Stimulated activated CD4-positive, alpha-beta T cell treated with anti-CD3 and anti-CD28 coated beads, Interleukin-15, amount 100 ng/mL, for 24 hours (primary cell): ENCODE data around the gene TXN.

Source experiments
- DNase-seq: peaks from one replicate; pipeline ENCODE4 v3.0.0-alpha.2; 2020

Gene TXN

GRCh38 chr9:110256380-110257096 lies at the start of gene TXN:
TSS of gene TXN (minus strand) at chr9:110256507. CDS start at chr9:110256435, 72 bp downstream.
- DNase-seq, result peak; percentile 95

- DNase-seq, result no peak
These were observed 46.8 kb upstream of the TXN start for GRCh38 chr9:110303133-110303532.

DNA sequence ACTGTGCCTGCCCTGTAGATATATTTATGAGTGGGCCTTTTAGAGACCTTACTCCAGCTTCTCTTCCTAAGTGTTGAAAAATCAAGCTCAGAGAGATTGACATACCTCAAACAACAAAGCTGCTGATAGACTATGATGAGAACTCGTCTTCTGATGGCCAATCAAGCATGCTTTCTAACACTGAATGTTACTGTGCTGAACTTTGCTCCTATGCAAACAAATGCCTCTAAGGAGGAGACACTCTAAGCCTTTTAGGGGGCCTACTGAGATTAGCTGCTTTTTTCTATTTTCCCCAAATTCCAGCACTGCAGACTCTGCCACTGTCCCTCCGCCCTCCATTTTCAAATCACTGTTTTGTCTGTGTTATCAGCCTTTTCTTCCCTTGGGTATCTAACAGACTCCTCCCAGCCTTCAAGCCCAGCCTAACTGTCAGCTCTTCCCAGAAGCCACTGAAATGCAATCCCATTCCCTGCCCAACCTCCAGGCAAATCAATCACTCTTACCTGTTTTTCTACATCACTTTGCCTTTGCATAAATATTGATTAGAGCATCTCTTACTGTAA lies 41.8 kb upstream of the TXN start:
- DNase-seq, result no peak

DNA sequence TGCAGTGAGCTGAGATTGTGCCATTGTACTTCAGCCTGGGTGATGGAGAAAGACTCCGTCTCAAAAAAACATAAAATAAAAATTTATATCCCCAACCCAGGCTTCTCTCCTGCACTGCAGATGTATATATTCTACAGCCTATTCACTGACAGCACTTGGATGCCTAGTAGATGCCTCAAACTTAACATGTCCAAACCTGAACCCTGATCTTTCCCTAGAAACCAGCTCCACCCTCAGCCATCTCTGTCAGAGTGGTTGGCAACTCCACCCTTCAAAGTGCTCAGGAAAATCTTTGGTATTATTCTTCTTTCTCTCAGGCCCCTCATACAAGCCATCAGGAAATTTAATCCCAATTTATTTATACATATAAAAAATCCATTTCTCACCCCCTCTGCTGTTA lies 36.9 kb upstream of the TXN start:
- no peak for DNase-seq

- DNase-seq, result no peak
These were observed 35.7 kb upstream of the TXN start for GRCh38 chr9:110291921-110292557.

DNA sequence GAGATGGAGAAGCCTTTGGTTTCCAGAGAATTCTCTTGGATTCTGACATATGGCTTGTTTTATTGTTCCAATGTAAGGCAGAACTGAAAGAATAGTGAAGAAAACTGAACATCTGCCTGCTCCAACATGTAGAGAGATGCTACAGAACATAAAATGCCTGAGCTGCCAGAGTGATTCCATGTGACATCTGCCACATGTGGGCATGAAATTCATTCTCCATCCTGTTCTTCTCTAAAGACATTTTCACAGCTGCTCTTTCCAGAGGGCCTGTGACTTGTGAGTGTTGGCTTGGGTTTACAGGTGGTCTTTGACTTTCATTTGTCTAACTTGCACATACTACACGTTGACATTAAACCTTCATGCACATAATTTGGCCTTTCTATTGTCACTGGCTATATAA lies 33.7 kb upstream of the TXN start:
- DNase-seq, result no peak

GRCh38 chr9:110288503-110288902 lies 32.2 kb upstream of the TXN start:
- DNase-seq, result no peak

- DNase-seq, result no peak
These were observed 31.0 kb upstream of the TXN start for GRCh38 chr9:110287289-110287680.

DNA sequence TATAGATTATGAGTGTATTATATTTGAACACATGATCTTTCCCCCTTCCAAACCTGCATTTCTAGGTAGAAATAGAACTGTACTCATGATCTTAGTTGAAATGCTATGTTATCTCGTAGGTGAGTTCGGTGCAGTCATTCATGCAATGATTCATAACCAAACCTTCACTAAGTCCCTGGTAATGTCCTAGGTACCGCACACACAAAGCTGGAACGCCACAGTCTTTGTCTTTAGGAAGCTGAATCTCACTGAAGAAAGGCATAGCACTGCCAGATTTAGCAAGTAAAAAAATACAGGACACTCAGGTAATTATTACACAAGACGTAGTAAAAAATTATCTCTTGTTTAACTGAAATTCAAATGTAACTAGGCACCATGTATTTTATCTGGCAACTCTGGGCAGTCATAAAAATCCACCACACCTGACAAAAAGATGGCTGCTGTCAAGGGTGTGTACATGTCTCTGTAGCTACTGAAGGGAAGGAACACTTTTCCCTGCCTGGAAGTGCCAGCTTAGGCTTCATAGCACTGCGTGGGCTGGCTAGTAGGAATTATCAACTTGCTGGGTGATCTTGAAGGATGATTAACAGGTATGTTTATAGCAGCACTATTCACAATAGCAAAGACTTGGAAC lies 28.0 kb upstream of the TXN start:
- DNase-seq, result no peak

GRCh38 chr9:110283751-110284150 lies 27.4 kb upstream of the TXN start:
- no peak for DNase-seq

GRCh38 chr9:110282739-110283081 lies 26.4 kb upstream of the TXN start:
- DNase-seq, result no peak

GRCh38 chr9:110282018-110282738 lies 25.9 kb upstream of the TXN start:
- DNase-seq, result no peak

- DNase-seq, result no peak
These were observed 21.9 kb upstream of the TXN start for GRCh38 chr9:110278080-110278707.

GRCh38 chr9:110276781-110277180 lies 20.5 kb upstream of the TXN start:
- DNase-seq, result no peak

DNA sequence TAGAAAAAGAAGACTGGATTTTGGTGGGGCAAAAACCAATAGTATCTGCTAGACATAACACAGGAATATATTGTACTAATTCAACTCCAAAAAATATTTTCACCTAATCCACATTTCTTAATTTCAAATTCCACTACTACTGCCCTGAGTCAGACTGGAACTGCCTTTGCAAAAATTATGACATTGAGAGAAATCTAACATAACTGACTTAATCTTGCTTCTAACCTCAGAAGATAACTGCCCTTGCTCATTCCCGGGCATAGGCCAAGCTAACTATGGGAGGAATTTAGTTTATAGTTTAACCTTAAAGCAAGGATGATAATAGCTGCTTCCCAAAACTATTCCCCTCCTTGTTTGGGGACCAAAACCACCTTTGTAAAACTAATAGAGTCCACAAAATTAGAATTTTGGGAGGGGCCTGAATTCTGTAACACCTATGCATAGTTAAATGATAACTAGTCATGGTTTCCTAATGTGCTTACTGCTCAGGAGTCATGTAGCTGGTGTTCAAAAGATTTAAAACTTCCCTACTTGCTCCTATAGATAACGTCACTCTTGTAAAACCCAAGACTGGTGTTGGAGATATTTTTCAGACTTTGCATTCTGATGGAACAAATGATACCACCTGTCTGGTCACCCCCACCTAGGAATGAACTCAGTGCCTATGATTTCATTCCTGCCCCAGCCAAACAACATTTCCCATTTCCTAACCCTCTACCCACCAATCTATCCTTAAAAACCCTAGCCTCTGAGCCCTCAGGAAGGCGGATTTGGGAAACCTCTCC lies 14.1 kb upstream of the TXN start:
- no peak for DNase-seq

DNA sequence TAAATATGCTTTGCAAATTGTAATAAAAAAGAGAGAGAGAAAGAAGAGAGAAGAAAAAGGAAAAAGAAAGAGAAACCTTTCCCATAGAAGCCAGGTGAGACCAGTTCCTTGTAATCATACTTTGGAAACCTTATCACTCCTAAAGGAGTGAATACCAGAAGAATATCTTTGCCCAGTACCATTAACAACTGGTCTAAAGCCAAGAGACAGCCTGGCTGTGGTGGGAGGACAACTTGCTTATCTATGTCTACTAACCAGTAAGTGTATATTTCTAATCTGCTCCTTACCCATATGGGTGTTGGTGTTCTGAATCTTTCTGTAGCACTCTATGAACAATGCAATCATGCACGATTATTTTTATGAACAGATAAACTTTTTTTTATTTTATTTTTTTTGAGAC lies 10.5 kb upstream of the TXN start:
- no peak for DNase-seq

- DNase-seq, result no peak
These were observed 5.3 kb upstream of the TXN start for GRCh38 chr9:110261632-110262031.

GRCh38 chr9:110260911-110261310 lies 4.6 kb upstream of the TXN start:
- DNase-seq, result no peak

- no peak for DNase-seq
These were observed 3.3 kb upstream of the TXN start for GRCh38 chr9:110259566-110259965.

DNA sequence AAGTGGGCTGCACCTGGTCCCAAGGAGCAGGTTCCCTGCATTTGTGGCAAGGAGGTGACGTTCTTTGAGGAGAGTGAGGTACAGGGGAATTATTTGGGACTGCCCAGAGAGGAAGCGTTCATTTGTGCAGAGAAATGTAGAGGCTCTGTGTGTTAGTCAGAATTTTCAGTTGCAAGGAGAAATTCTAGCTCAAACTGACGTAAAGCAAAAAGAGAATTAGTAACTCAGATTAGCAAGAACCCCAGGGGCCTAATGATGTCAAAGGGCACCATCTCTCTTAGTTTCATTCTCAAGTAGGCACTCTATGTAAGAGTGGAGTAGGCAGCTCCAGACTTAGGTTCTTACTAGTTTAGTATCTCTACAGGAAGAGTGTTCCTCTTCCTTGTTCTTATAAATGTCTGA lies 2.4 kb upstream of the TXN start:
- no peak for DNase-seq

DNA sequence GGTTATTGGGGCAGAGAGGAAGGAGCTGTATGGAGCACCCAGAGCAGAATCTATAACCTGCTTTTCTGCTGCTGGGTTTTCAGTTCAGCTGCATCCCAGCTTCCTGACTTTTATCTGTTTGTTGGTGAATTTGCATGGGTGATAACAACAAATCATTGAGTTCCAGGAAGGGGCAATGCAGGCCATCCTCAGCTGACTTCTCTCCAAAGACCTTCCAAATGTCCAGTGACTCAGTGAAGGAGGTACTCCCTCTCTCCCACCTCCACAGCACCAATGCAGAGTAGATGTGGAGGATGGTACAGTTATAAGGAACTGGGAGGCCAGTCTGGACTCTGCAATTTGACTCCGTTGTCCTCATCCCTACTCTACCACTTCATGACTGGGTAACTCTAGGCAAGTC lies 1.6 kb upstream of the TXN start:
- no peak for DNase-seq
